ENCODE results near the gene KRTAP5-2. TPM values are rescaled to one million over a fixed set of nuclear protein-coding genes. Genes with fewer than 3 reads are reported as not detected.

The KRTAP5-2 gene
- total RNA-seq, 4 donors from 2014 or later: not detected

DNA sequence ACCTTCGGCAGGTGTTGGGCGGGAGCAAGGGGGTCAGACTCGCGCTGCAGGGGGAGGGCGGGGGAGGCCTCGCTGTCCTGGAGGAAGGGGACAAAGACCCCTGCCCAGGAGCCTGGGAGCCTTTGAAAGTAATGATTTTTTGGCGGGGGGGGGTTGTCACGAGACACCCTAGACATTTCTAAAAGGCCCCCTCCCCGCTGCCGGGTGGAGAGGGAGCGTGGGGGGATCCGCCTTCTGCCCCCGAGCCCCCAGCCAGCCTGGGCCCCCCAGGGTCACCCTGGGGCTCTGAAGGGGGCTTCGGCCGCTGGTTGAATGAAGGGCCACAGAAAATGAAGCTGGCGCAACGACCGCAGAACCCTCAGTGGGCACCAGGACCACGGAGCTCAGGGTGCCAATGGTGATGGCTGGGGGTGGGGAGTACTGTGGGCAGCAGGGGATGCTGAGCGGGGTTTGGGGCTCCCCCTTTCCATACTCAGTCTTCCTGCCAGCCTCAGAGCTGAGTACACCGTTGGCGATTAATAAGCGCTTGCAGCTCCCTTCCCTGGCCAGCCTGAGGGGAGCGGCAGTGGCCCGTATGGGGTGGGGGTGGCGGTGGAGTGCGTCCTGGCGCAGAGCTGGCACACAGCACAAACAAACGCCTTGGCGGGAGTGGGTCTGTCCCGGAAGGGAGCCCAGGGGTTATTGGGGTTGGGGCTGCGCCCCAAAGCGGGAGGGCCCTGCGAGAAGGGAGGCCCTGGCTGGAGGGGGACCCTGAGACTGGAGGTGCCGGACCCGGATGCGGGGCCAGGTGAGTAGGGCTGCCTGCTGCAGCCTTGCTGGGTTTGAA, 24.8 kb downstream of the KRTAP5-2 start:
- TF ChIP-seq, protein P1, sequence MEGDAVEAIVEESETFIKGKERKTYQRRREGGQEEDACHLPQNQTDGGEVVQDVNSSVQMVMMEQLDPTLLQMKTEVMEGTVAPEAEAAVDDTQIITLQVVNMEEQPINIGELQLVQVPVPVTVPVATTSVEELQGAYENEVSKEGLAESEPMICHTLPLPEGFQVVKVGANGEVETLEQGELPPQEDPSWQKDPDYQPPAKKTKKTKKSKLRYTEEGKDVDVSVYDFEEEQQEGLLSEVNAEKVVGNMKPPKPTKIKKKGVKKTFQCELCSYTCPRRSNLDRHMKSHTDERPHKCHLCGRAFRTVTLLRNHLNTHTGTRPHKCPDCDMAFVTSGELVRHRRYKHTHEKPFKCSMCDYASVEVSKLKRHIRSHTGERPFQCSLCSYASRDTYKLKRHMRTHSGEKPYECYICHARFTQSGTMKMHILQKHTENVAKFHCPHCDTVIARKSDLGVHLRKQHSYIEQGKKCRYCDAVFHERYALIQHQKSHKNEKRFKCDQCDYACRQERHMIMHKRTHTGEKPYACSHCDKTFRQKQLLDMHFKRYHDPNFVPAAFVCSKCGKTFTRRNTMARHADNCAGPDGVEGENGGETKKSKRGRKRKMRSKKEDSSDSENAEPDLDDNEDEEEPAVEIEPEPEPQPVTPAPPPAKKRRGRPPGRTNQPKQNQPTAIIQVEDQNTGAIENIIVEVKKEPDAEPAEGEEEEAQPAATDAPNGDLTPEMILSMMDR (IDR thresholded peaks at IDR 0.05; ENCODE audit: low read depth): no peak

DNA sequence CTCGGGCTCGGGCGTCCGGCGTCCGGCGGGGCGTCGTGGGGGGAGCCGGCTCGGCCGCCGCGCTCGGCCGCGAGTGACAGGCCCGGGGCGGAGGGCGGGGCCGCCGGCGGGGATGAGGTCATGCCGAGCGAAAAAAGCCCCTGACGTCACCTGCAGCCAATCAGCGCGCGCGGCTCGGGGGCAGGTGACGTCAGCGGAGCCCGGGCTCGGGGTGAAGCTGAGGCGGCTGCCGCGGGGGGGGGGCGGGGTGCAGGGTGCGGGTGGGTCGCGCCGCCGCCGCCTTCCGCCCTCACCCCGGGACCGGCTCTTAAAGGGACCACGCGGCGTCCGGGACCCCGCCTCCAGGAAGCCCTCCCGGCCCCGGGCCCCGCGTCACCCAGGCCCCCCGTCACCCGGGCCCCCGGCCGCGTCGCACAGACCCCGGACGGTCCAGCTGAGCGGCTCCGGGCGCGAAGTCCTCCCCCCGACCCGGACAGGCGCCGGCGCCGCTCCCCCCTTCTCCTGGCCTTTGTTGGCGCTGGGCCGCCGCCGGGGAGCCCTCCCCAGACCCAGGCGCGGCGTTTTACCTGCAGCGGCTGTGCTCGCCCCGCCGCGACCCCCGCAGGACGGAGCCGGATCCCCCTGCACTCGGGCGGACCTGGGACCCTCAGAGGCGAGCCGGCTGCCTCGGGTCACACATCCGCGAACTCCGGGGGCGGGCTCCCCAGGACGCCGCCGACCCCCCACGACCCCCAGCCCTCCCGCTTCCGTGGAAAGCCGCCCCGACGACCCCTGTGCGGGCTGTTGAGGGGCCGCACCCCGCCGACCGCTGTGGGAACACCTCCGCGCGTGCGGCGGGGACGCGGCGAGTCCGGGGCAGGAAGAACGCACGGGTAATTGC, 25.7 kb downstream of the KRTAP5-2 start, which contains the start of gene DUSP8:
TSS of gene DUSP8 (minus strand) at position 75 of the 880 bp plus-strand sequence. CDS start 6,445 bp downstream, outside the sequence.
- TF ChIP-seq, protein P1 (IDR thresholded peaks at IDR 0.05; ENCODE audit: low read depth): no peak

DNA sequence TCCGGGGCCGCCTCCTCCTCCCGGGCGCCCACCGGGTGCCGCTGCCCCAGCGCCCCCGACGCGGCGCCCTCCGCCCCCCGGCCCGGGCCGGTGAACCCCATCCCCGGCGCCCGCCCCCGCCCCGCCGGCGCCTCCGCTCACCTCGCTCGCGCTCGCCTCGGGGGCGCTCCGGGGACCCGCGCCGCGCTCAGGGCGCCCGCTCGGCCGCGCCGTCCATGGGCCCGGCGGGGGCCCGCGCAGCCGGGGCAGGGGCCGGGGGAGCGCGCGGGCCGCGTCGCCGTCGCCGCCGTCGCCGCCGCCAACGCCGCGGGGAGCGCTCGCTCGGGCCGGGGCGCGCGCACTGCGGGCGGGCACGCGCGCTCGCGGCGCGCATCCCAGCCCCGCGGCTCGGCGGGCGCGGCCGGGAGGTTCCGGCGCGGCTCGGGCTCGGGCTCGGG, 26.3 kb downstream of the KRTAP5-2 start:
- TF ChIP-seq, protein P1 (IDR thresholded peaks at IDR 0.05; ENCODE audit: low read depth): no peak

DNA sequence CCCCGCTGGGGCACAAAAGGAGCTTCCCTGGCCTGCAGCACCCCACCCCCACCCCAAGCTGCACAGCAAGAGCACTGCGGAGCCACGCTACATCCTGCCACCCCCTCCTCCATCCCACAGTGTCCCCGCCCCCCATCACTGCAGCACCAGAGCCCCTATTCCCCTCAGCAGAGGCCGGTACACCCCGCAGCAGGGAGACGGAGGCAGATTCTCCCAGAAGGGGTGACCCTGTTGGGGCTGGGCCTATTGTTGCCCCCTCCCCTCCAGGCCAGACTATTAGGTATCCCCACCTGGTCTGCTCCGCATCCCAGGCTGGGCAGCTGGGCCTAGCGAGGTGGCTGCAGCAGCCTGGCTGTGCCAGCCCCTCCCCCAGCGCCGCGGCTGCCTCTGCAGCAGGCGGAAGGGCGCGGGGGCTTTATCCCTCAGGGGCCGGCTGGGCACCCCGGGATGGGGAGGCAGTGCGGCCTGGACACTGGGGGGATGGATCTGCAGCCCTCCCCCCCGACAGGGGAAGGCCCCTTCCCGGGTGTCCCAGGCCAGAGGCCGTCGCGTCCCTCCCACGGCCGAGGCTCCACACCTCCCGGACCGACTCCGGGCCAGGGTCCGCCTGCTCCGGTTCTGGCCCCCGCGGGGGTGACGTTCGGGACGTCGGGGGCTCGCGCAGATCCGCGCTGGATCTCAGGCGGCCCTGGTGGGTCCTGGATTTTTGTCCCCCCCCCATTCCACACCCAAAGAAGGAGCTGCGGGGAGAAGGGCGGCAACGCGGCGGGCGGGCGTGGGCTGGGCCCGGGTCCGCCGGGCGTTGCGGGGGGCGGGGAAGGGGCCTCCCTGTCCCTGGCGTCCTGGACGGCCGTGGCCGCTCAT, 27.0 kb downstream of the KRTAP5-2 start:
- TF ChIP-seq, protein P1 (IDR thresholded peaks at IDR 0.05; ENCODE audit: low read depth): no peak

DNA sequence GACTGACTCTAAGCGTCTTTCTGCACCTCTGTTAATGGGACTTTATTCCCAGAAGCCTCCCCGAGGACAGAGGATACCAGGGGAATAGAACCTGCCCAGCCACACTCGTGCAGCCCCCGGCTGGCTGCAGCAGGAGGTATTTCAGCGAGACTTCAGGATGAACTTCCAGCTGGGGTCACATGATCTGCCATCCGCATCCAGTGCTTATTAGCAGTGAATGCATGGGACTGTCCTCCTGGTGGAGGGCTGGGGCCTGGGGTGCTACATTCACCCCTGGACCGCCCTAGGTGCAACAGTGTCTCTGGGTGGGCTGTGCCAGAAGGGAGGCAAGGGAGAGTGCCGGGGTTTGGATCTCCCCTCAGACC, 27.6 kb downstream of the KRTAP5-2 start:
- TF ChIP-seq, protein P1 (IDR thresholded peaks at IDR 0.05; ENCODE audit: low read depth): no peak

DNA sequence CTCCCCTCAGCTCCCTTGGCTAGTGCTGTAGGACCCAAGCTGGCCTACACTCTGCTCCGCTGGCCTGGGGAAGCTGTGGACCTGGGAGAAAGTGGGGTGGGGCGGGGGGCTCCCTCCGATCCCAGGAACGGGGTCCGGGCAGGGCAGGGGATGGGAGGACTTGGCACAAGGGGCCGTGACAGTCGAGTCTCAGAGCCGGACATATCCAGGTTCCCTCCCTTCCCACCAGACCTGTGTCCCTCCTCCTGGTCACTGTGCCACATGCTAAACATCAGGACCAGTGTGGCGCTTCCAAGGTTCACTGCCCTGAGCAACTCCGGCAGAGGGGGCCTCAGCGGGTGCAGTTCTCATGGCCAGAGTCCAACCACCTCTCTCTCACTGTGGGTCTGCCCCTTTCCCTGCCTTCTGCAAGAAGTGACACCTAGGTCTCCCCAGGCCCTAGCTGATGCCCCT, 28.1 kb downstream of the KRTAP5-2 start:
- TF ChIP-seq, protein P1 (IDR thresholded peaks at IDR 0.05; ENCODE audit: low read depth): no peak
